HCT116 (cell line): ENCODE measurements around the gene SYNDIG1. TPM values are rescaled to one million over a fixed set of nuclear protein-coding genes. Genes with fewer than 3 reads are reported as not detected.

ENCODE experiments used
- ATAC-seq: fragments of 200-7000 bp; cut with Tn5 transposase; 2 replicates; pipeline ENCODE4 v1.9.1; 2020; ENCODE audit warnings: mild to moderate bottlenecking, moderate library complexity
- BruUV-seq: library from RNA; stranded (reverse); fragments of 400-500 nt; replicated peaks from 2 replicates; lab custom pipeline; 2021; lab: Mats Ljungman, UMichigan
- CTCF ChIA-PET: fragments of 300-600 bp; sonication (Branson Sonifier 250); formaldehyde crosslinking; loops from one replicate; lab custom pipeline; 2021; ENCODE audit warnings: antibody characterized with exemption; lab: Charles Lee
- POLR2A ChIA-PET: fragments of 300-600, 350-600 bp; sonication (Branson Sonifier 250); formaldehyde crosslinking; loops from one replicate; lab custom pipeline; 2021; ENCODE audit warnings: antibody characterized with exemption; lab: Charles Lee
- RAD21 ChIA-PET, 2 experiments: fragments of 300-600 bp; sonication (Branson Sonifier 250); formaldehyde crosslinking; loops; one replicate each; lab custom pipeline; 2023; ENCODE audit warnings: low total read pairs in 2 of 2; ENCODE audit not compliant: uncharacterized antibody in 2 of 2, unreplicated experiment in 2 of 2, low non-redundant PET in 1 of 2; lab: Charles Lee
- DNase-seq: peaks from one replicate; pipeline ENCODE4 v3.0.0-alpha.2; 2010; ENCODE audit warnings: low read depth, low spot score
- H2AFZ ChIP-seq: fragments of 200-600 bp; shearing (Covaris generic), sonication (generic); 2 replicates; pipeline ENCODE4 v1.6.1; 2017; ENCODE audit warnings: low read depth, mixed run types, mixed read lengths, antibody characterized with exemption, low read length; ENCODE audit not compliant: poor library complexity, severe bottlenecking
- H3K27ac ChIP-seq: 2 replicates; pipeline ENCODE4 v1.5.1; 2012; ENCODE audit warnings: low read depth, low read length
- H3K27me3 ChIP-seq: fragments of 200-600 bp; sonication (generic); 2 replicates; pipeline ENCODE4 v1.6.1; 2016; ENCODE audit warnings: mixed run types, low read length, mixed read lengths; ENCODE audit not compliant: insufficient read depth
- H3K36me3 ChIP-seq, 2 experiments: fragments of 200-500 bp in 1 of 2; fragments of 200-600 bp in 1 of 2; sonication (Bioruptor generic) in 1 of 2; sonication (generic) in 1 of 2; 2 replicates each; pipeline versions ENCODE4 v1.5.1 to v1.6.1; 2014 to 2016; ENCODE audit warnings: low read length in 2 of 2, inconsistent platforms in 1 of 2, mixed read lengths in 1 of 2, mixed run types in 1 of 2; ENCODE audit not compliant: insufficient read depth in 2 of 2, control insufficient read depth in 1 of 2
- H3K4me1 ChIP-seq, 2 experiments: fragments of 200-600 bp in 1 of 2; sonication (generic) in 1 of 2; 2 replicates each; pipeline versions ENCODE4 v1.5.1 to v1.6.1; 2012 to 2017; ENCODE audit warnings: low read length in 2 of 2, inconsistent platforms in 1 of 2, mild to moderate bottlenecking in 1 of 2, mixed read lengths in 1 of 2, mixed run types in 1 of 2, moderate library complexity in 1 of 2; ENCODE audit not compliant: insufficient read depth in 2 of 2, control insufficient read depth in 1 of 2
- H3K4me2 ChIP-seq: fragments of 200-600 bp; sonication (generic); 2 replicates; pipeline ENCODE4 v1.6.1; 2017; ENCODE audit warnings: mixed run types, low read length, mixed read lengths
- H3K4me3 ChIP-seq, 2 experiments: fragments of 200-600 bp in 1 of 2; sonication (generic) in 1 of 2; replicated peaks in 1 of 2; 2 replicates each; pipeline ENCODE4 v1.5.1; 2011 to 2016; ENCODE audit warnings: low read length in 2 of 2, control low read depth in 1 of 2, low read depth in 1 of 2, mild to moderate bottlenecking in 1 of 2, mixed read lengths in 1 of 2, mixed run types in 1 of 2
- H3K79me2 ChIP-seq: fragments of 200-600 bp; sonication (generic); 2 replicates; pipeline ENCODE4 v1.6.1; 2017; ENCODE audit warnings: mild to moderate bottlenecking, mixed run types, low read length, moderate library complexity, mixed read lengths; ENCODE audit not compliant: insufficient read depth
- H3K9ac ChIP-seq: fragments of 200-600 bp; sonication (generic); 2 replicates; pipeline ENCODE4 v1.6.1; 2016; ENCODE audit warnings: low read length, mixed read lengths
- H3K9me2 ChIP-seq: fragments of 200-600 bp; sonication (generic), shearing (Covaris generic); 2 replicates; pipeline ENCODE4 v1.6.1; 2017; ENCODE audit warnings: mixed run types, mild to moderate bottlenecking, moderate library complexity; ENCODE audit not compliant: insufficient read depth
- H3K9me3 ChIP-seq, 2 experiments: fragments of 200-500 bp in 1 of 2; fragments of 200-600 bp in 1 of 2; sonication (Bioruptor generic) in 1 of 2; sonication (generic) in 1 of 2; 2 replicates each; pipeline ENCODE4 v1.6.1; 2014 to 2017; ENCODE audit warnings: low read length in 2 of 2, mixed read lengths in 2 of 2, inconsistent platforms in 1 of 2, low read depth in 1 of 2, mild to moderate bottlenecking in 1 of 2, mixed run types in 1 of 2, moderate library complexity in 1 of 2; ENCODE audit not compliant: control insufficient read depth in 1 of 2, insufficient read depth in 1 of 2
- H4K20me1 ChIP-seq: fragments of 200-600 bp; sonication (generic), shearing (Covaris generic); 2 replicates; pipeline ENCODE4 v1.6.1; 2017; ENCODE audit warnings: mixed run types, mild to moderate bottlenecking, moderate library complexity; ENCODE audit not compliant: insufficient read depth
- CBX3 ChIP-seq: IDR thresholded peaks from 2 replicates; pipeline ENCODE4 v1.6.1; 2012; ENCODE audit warnings: low read depth
- EGR1 ChIP-seq: IDR thresholded peaks from 2 replicates; pipeline ENCODE4 v1.6.1; 2012; ENCODE audit warnings: low read depth
- ELF1 ChIP-seq: IDR thresholded peaks from 2 replicates; pipeline ENCODE4 v1.6.1; 2012; ENCODE audit warnings: low read depth, borderline replicate concordance
- EZH2 ChIP-seq: fragments of 200-600 bp; sonication (generic); IDR thresholded peaks from 2 replicates; pipeline ENCODE4 v1.6.1; 2017; ENCODE audit warnings: antibody characterized with exemption, mixed run types
- EZH2phosphoT487 ChIP-seq: fragments of 200-600 bp; IDR thresholded peaks from 2 replicates; pipeline ENCODE4 v1.6.1; 2018; ENCODE audit warnings: antibody characterized with exemption, borderline replicate concordance
- POLR2A ChIP-seq: IDR thresholded peaks from 2 replicates; pipeline ENCODE4 v1.7.0; 2011; ENCODE audit warnings: borderline replicate concordance; ENCODE audit not compliant: insufficient read depth, insufficient read length; ENCODE audit errors: extremely low read depth
- POLR2AphosphoS5 ChIP-seq: IDR thresholded peaks from 2 replicates; pipeline ENCODE4 v1.6.1; 2011; ENCODE audit warnings: mild to moderate bottlenecking, low read depth, low read length, moderate library complexity
- RAD21 ChIP-seq: IDR thresholded peaks from 2 replicates; pipeline ENCODE4 v1.6.1; 2012; ENCODE audit warnings: low read depth, mild to moderate bottlenecking
- SP1 ChIP-seq: IDR thresholded peaks from 2 replicates; pipeline ENCODE4 v1.6.1; 2012; ENCODE audit warnings: low read depth
- SRF ChIP-seq: IDR thresholded peaks from 2 replicates; pipeline ENCODE4 v1.6.1; 2012; ENCODE audit warnings: low read depth
- TCF7L2 ChIP-seq: IDR thresholded peaks from 2 replicates; pipeline ENCODE4 v1.7.0; 2011; ENCODE audit warnings: borderline replicate concordance, inconsistent platforms; ENCODE audit not compliant: insufficient read depth, insufficient read length; ENCODE audit errors: extremely low read depth
- YY1 ChIP-seq: IDR thresholded peaks from 2 replicates; pipeline ENCODE4 v1.6.1; 2011; ENCODE audit warnings: low read length, low read depth, moderate library complexity, mild to moderate bottlenecking; ENCODE audit not compliant: insufficient replicate concordance; ENCODE audit errors: extremely low read depth
- ZFX ChIP-seq: fragments of 450-650 bp; IDR thresholded peaks from 2 replicates; pipeline ENCODE4 v1.6.1; 2017
- ZNF274 ChIP-seq: fragments of 200-500 bp; sonication (Bioruptor generic); IDR thresholded peaks from 2 replicates; pipeline ENCODE4 v1.6.1; 2014; ENCODE audit warnings: mild to moderate bottlenecking, low read depth, low read length, inconsistent platforms
- intact Hi-C: fragments of 100-400 bp; cut with micrococcal nuclease; formaldehyde crosslinking; loops from 2 replicates; pipeline ENCODE4 v1.10.0; 2022
- total RNA-seq: library from RNA; stranded (reverse); gene quantifications from one replicate; pipeline ENCODE4 v1.2.1, GENCODE V29; 2021; ENCODE audit not compliant: unreplicated experiment
- TF ChIP-seq, protein P1 (sequence below), 3 experiments: fragments of 200-600 bp in 1 of 3; sonication (generic) in 1 of 3; IDR thresholded peaks in 2 of 3; conservative IDR thresholded peaks in 1 of 3; 2 replicates each; pipeline ENCODE4 v1.5.1; 2012 to 2017; ENCODE audit warnings: low read depth in 2 of 3, low read length in 2 of 3, antibody characterized with exemption in 1 of 3, borderline replicate concordance in 1 of 3, control low read depth in 1 of 3, mild to moderate bottlenecking in 1 of 3, mixed read lengths in 1 of 3, mixed run types in 1 of 3, moderate library complexity in 1 of 3; ENCODE audit not compliant: insufficient read depth in 1 of 3
- TF ChIP-seq, protein P2 (sequence below): IDR thresholded peaks from 2 replicates; pipeline ENCODE4 v1.6.1; 2012
- TF ChIP-seq, protein P3 (sequence below): IDR thresholded peaks from 2 replicates; pipeline ENCODE4 v1.6.1; 2012

SYNDIG1 gene
- total RNA-seq, 1 experiment from 2014 or later, result not detected

GRCh38 chr20:24547967-24548366 lies 78.5 kb downstream of the SYNDIG1 start (continued):
- TF ChIP-seq, protein P1, sequence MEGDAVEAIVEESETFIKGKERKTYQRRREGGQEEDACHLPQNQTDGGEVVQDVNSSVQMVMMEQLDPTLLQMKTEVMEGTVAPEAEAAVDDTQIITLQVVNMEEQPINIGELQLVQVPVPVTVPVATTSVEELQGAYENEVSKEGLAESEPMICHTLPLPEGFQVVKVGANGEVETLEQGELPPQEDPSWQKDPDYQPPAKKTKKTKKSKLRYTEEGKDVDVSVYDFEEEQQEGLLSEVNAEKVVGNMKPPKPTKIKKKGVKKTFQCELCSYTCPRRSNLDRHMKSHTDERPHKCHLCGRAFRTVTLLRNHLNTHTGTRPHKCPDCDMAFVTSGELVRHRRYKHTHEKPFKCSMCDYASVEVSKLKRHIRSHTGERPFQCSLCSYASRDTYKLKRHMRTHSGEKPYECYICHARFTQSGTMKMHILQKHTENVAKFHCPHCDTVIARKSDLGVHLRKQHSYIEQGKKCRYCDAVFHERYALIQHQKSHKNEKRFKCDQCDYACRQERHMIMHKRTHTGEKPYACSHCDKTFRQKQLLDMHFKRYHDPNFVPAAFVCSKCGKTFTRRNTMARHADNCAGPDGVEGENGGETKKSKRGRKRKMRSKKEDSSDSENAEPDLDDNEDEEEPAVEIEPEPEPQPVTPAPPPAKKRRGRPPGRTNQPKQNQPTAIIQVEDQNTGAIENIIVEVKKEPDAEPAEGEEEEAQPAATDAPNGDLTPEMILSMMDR (IDR thresholded peaks at IDR 0.05 in 2 of 3, conservative IDR thresholded peaks at IDR 0.05 in 1 of 3; ENCODE audit: borderline replicate concordance in 1 of 3, insufficient read depth in 1 of 3, low read depth in 2 of 3, low read length in 2 of 3), result no peak
- TF ChIP-seq EZH2phosphoT487, result no peak
- TF ChIP-seq, protein P2, sequence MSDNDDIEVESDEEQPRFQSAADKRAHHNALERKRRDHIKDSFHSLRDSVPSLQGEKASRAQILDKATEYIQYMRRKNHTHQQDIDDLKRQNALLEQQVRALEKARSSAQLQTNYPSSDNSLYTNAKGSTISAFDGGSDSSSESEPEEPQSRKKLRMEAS, result no peak
- TF ChIP-seq POLR2A, result no peak
- TF ChIP-seq POLR2AphosphoS5, result no peak

- ChIA-PET POLR2A (no interaction called here), RAD21 (no interaction called here), CTCF (no interaction called here)
- H3K27me3 ChIP-seq, result peaks cover 6% of the 10 kb centered on the region
- H3K4me3 ChIP-seq, result no peak overlapping the region
- no peak overlapping the region for H3K9ac ChIP-seq
- H4K20me1 ChIP-seq, result no peaks in the 10 kb centered on the region
- no peak for DNase-seq
- no TSS peak for BruUV-seq
- no peak for ATAC-seq
- intact Hi-C loops, result no loop called here
- H3K4me2 ChIP-seq, result no peak overlapping the region
- H3K27ac ChIP-seq, result no peak overlapping the region
- no peaks in the 10 kb centered on the region for H3K36me3 ChIP-seq
- no peaks in the 10 kb centered on the region for H3K4me1 ChIP-seq
- no peaks in the 10 kb centered on the region for H3K79me2 ChIP-seq
- H3K9me3 ChIP-seq, result no peaks in the 10 kb centered on the region
- no peak overlapping the region for H2AFZ ChIP-seq
- no peaks in the 10 kb centered on the region for H3K9me2 ChIP-seq
- TF ChIP-seq SP1 (no peak), ZFX (no peak), EZH2 (no peak), SRF (no peak), TCF7L2 (no peak), RAD21 (no peak), EGR1 (no peak), ZNF274 (no peak), CBX3 (no peak), POLR2A (no peak), ELF1 (no peak), YY1 (no peak), POLR2AphosphoS5 (no peak)
- TF ChIP-seq, protein P3, sequence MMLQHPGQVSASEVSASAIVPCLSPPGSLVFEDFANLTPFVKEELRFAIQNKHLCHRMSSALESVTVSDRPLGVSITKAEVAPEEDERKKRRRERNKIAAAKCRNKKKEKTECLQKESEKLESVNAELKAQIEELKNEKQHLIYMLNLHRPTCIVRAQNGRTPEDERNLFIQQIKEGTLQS, result no peak
- TF ChIP-seq, protein P1 (IDR thresholded peaks at IDR 0.05 in 2 of 3, conservative IDR thresholded peaks at IDR 0.05 in 1 of 3; ENCODE audit: borderline replicate concordance in 1 of 3, insufficient read depth in 1 of 3, low read depth in 2 of 3, low read length in 2 of 3), result no peak
Measured at GRCh38 chr20:24559114-24559732, 89.8 kb downstream of the SYNDIG1 start.
